ENCODE measurements around the gene TRAPPC2L.

The TRAPPC2L gene

DNA sequence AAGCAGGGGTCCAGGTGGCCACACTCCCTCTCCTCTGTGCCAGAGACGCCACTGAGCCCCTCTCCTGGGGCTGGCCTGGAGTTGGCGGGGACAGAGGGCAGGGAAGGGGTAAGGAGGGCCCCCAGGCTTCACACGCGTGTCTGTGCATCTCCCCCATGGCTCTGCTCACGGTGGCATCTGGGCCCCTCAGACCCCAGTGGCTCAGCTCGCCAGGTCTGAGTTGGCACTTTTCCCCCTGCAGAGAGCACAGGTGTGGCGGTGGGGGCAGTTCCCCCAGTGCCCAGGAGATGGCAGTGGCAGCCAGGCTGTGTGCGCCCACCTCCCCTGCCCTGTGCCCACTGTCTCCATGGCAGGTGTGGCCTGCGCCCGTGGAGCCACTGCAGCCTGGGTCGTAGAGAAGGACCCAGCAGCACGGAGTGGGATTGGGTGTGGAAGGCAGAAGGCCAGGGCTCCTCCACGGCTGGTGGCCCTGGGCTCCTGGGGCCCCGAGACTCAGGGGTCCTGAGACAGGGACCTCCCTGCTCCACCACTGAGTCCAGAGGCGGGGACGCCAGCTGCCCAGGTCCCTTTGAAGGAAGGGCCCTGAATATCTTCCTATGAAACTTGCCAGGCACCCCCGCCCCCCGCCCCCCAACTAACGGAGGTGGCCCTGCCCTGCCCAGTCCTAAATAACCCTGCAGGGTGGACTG, 40.9 kb upstream of the TRAPPC2L start:
- Histone ChIP-seq H3K14ac (ENCODE audit: low read length) (no peak overlapping the region), H2AK5ac (ENCODE audit: low read length) (no peak overlapping the region), H3K4me3 (ENCODE audit: low read depth, low read length) (no peak overlapping the region), H4K91ac (ENCODE audit: low read depth, low read length) (no peak overlapping the region), H3K18ac (ENCODE audit: low read length) (no peak overlapping the region), H2BK5ac (ENCODE audit: low read depth, low read length, poor library complexity) (no peak overlapping the region), H3K4me2 (ENCODE audit: low read length) (no peak overlapping the region), H3K79me2 (ENCODE audit: control insufficient read depth, insufficient read depth, low read length, poor library complexity) (peaks cover 8% of the 10 kb centered on the region), H3K79me1 (ENCODE audit: low read length) (peaks cover 13% of the 10 kb centered on the region), H3K23ac (ENCODE audit: low read length) (no peak overlapping the region), H3K27me3 (ENCODE audit: insufficient read depth, low read length) (no peaks in the 10 kb centered on the region), H3K4ac (ENCODE audit: low read depth, low read length) (no peak overlapping the region), H4K8ac (ENCODE audit: low read depth, low read length) (no peak overlapping the region), H3K4me1 (ENCODE audit: control insufficient read depth in 1 of 2, insufficient read depth in 2 of 2, low read length in 2 of 2) (peaks cover 1 to 9% of the 10 kb centered on the region in 2 experiments), H3K9ac (ENCODE audit: low read length) (no peak overlapping the region), H4K12ac (ENCODE audit: low read depth, low read length) (no peak overlapping the region), H2AFZ (ENCODE audit: insufficient read depth, low read length, poor library complexity) (no peak overlapping the region), H3K27ac (ENCODE audit: low read depth, low read length) (no peak overlapping the region), H2BK120ac (ENCODE audit: insufficient read depth, low read length, poor library complexity) (no peak overlapping the region), H3K36me3 (ENCODE audit: control insufficient read depth in 1 of 2, insufficient read depth in 2 of 2, low read length in 2 of 2) (peaks cover 7 to 8% of the 10 kb centered on the region in 2 experiments), H3K9me3 (ENCODE audit: insufficient read depth, low read depth, low read length) (peaks cover 2% of the 10 kb centered on the region), H2BK12ac (ENCODE audit: low read length) (no peak overlapping the region)
- WGBS (ENCODE audit: extremely low coverage, insufficient coverage, insufficient read length), result no CpG with 5 or more reads among the region's 19 CpGs
- DNase-seq, result peak in 1 of 2 donors; percentile 33

DNA sequence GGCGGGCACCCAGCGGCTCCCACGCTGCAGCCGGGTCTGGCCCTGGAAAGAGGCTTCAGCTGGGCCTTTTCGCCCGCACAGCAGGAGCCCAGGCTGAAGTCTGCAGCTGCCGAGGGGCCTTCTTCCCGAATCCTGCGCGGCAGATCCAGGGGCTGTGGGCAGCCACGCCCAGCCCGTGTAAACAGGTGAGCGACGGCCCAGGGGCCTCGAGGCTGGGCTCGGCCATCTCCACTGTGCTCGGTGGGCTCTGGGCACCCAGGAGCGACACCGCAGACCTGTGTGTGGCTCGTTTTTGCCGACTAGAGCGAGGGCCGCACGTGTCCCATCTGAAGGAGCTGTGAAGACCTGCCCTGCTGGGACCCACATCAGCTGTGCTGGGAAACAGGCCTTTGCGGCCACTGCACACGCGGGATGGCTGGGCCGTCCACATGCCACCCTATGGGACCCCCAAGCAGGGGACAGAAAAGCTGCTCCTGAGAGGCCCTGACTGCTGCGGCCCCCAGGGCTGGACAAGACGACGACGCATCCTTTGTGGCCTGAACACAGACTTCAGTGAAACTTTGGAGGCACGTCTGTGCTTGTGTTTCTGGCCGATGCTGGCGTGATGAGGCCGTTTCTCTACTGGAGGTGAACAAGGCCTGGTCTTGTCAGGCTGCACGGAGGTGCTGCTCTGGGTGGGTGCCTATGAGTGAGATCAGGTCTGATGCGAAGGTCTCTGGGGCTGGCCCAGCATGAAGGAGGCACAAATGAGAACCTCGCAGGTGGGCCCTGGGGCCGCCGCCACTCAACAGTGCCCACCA, 40.0 kb upstream of the TRAPPC2L start:
- no peak for DNase-seq
- Histone ChIP-seq H2AK5ac (ENCODE audit: low read length) (no peak overlapping the region), H3K79me1 (ENCODE audit: low read length) (peaks cover 6% of the 10 kb centered on the region), H2BK12ac (ENCODE audit: low read length) (no peak overlapping the region), H3K18ac (ENCODE audit: low read length) (no peak overlapping the region), H2BK5ac (ENCODE audit: low read depth, low read length, poor library complexity) (no peak overlapping the region), H2AFZ (ENCODE audit: insufficient read depth, low read length, poor library complexity) (no peak overlapping the region), H3K4me1 (ENCODE audit: control insufficient read depth in 1 of 2, insufficient read depth in 2 of 2, low read length in 2 of 2) (peaks cover 0 to 5% of the 10 kb centered on the region in 2 experiments), H4K8ac (ENCODE audit: low read depth, low read length) (no peak overlapping the region), H3K23ac (ENCODE audit: low read length) (no peak overlapping the region), H3K4me2 (ENCODE audit: low read length) (no peak overlapping the region), H3K9me3 (ENCODE audit: insufficient read depth, low read depth, low read length) (peaks cover 2% of the 10 kb centered on the region), H3K14ac (ENCODE audit: low read length) (no peak overlapping the region), H3K27ac (ENCODE audit: low read depth, low read length) (no peak overlapping the region), H3K27me3 (ENCODE audit: insufficient read depth, low read length) (no peaks in the 10 kb centered on the region), H3K79me2 (ENCODE audit: control insufficient read depth, insufficient read depth, low read length, poor library complexity) (peaks cover 3% of the 10 kb centered on the region), H4K12ac (ENCODE audit: low read depth, low read length) (no peak overlapping the region), H4K91ac (ENCODE audit: low read depth, low read length) (no peak overlapping the region), H2BK120ac (ENCODE audit: insufficient read depth, low read length, poor library complexity) (no peak overlapping the region), H3K4ac (ENCODE audit: low read depth, low read length) (no peak overlapping the region), H3K4me3 (ENCODE audit: low read depth, low read length) (no peak overlapping the region), H3K36me3 (ENCODE audit: control insufficient read depth in 1 of 2, insufficient read depth in 2 of 2, low read length in 2 of 2) (peaks cover 13 to 16% of the 10 kb centered on the region in 2 experiments), H3K9ac (ENCODE audit: low read length) (no peak overlapping the region)
- WGBS (ENCODE audit: extremely low coverage, insufficient coverage, insufficient read length), result no CpG with 5 or more reads among the region's 41 CpGs

DNA sequence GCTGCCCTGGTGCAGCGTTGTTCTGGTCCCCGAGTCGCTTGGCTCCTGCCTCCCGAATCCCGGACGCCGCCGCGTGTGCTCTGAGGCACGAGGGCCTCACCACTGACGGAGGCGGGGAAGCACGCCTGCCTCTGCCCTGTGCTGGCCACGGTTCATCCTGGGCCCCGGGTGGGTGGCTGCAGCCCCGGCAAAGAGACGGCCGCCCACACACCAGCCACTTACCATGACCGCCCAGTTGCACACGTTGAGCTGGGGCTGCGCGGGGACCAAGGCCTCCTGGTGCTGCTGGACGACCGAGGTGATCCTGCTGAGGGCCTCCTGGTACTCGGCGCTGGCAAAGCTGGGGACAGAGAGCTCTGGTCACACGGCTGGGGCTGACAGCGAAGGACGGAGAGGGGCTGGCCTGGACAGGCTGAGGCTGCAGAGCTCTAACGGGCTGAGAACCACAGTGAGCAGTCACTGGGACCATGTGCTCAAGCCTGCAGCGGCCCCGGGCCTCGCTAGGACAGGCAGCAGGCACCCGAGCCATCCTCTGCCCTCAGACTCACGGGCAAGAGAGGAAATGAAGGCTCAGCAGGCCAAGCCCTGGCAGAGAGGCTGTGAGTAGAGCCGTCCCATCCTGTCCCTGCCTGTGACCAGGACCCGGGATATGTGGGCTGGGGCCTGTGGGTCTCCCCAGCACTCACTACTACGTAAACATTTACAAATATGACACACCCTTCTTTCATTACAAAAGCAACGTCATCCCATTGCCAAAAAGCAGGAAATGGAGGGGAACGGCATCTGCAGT, 38.9 kb upstream of the TRAPPC2L start:
- DNase-seq, result peak in 1 of 2 donors; percentile 4
- H4K12ac ChIP-seq (ENCODE audit: low read depth, low read length), result no peak overlapping the region
- no peak overlapping the region for H2BK120ac ChIP-seq (ENCODE audit: insufficient read depth, low read length, poor library complexity)
- H3K79me1 ChIP-seq (ENCODE audit: low read length), result no peaks in the 10 kb centered on the region
- no peak overlapping the region for H3K18ac ChIP-seq (ENCODE audit: low read length)
- H2AFZ ChIP-seq (ENCODE audit: insufficient read depth, low read length, poor library complexity), result no peak overlapping the region
- no peak overlapping the region for H3K23ac ChIP-seq (ENCODE audit: low read length)
- H3K14ac ChIP-seq (ENCODE audit: low read length), result no peak overlapping the region
- no peak overlapping the region for H3K9ac ChIP-seq (ENCODE audit: low read length)
- H3K27me3 ChIP-seq (ENCODE audit: insufficient read depth, low read length), result no peaks in the 10 kb centered on the region
- H3K27ac ChIP-seq (ENCODE audit: low read depth, low read length), result no peak overlapping the region
- H3K4me2 ChIP-seq (ENCODE audit: low read length), result no peak overlapping the region
- H3K4ac ChIP-seq (ENCODE audit: low read depth, low read length), result no peak overlapping the region
- H2BK12ac ChIP-seq (ENCODE audit: low read length), result no peak overlapping the region
- WGBS (ENCODE audit: extremely low coverage, insufficient coverage, insufficient read length), result no CpG with 5 or more reads among the region's 40 CpGs
- H3K4me3 ChIP-seq (ENCODE audit: low read depth, low read length), result no peak overlapping the region
- peaks cover 24 to 26% of the 10 kb centered on the region in 2 experiments for H3K36me3 ChIP-seq (ENCODE audit: control insufficient read depth in 1 of 2, insufficient read depth in 2 of 2, low read length in 2 of 2)
- H4K91ac ChIP-seq (ENCODE audit: low read depth, low read length), result no peak overlapping the region
- H3K4me1 ChIP-seq (ENCODE audit: control insufficient read depth in 1 of 2, insufficient read depth in 2 of 2, low read length in 2 of 2), result no peaks in the 10 kb centered on the region
- H4K8ac ChIP-seq (ENCODE audit: low read depth, low read length), result no peak overlapping the region
- H3K9me3 ChIP-seq (ENCODE audit: insufficient read depth, low read depth, low read length), result no peaks in the 10 kb centered on the region
- H2BK5ac ChIP-seq (ENCODE audit: low read depth, low read length, poor library complexity), result no peak overlapping the region
- no peak overlapping the region for H2AK5ac ChIP-seq (ENCODE audit: low read length)
- no peaks in the 10 kb centered on the region for H3K79me2 ChIP-seq (ENCODE audit: control insufficient read depth, insufficient read depth, low read length, poor library complexity)

DNA sequence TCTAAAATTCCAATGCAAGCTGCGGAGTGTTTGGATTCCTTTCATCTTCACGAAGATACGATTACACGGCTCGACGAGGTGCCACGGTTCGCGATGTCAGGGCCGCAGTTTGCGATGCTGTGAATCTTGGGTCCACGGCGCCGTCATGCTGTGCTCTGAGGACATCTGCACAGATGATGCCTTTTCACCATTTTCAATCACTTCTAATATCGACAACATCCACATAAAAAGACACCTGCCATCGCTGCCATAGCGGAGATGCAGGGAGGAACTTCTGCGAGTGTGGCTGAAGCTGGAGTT, 38.4 kb upstream of the TRAPPC2L start:
- WGBS (ENCODE audit: extremely low coverage, insufficient coverage, insufficient read length), result no CpG with 5 or more reads among the region's 18 CpGs
- DNase-seq, result no peak
- H3K14ac ChIP-seq (ENCODE audit: low read length), result no peak overlapping the region

More for the DNA sequence above, 38.4 kb upstream of the TRAPPC2L start:
- Histone ChIP-seq H3K36me3 (ENCODE audit: control insufficient read depth in 1 of 2, insufficient read depth in 2 of 2, low read length in 2 of 2) (peaks cover 24 to 26% of the 10 kb centered on the region in 2 experiments), H3K23ac (ENCODE audit: low read length) (no peak overlapping the region), H3K27me3 (ENCODE audit: insufficient read depth, low read length) (no peaks in the 10 kb centered on the region), H3K9me3 (ENCODE audit: insufficient read depth, low read depth, low read length) (no peaks in the 10 kb centered on the region), H3K27ac (ENCODE audit: low read depth, low read length) (no peak overlapping the region), H2BK120ac (ENCODE audit: insufficient read depth, low read length, poor library complexity) (no peak overlapping the region), H3K79me1 (ENCODE audit: low read length) (no peaks in the 10 kb centered on the region), H2BK5ac (ENCODE audit: low read depth, low read length, poor library complexity) (no peak overlapping the region), H3K18ac (ENCODE audit: low read length) (no peak overlapping the region), H2BK12ac (ENCODE audit: low read length) (no peak overlapping the region), H3K4ac (ENCODE audit: low read depth, low read length) (no peak overlapping the region), H2AFZ (ENCODE audit: insufficient read depth, low read length, poor library complexity) (no peak overlapping the region), H3K4me3 (ENCODE audit: low read depth, low read length) (peak overlapping the region; percentile 33), H3K9ac (ENCODE audit: low read length) (no peak overlapping the region), H3K4me1 (ENCODE audit: control insufficient read depth in 1 of 2, insufficient read depth in 2 of 2, low read length in 2 of 2) (no peaks in the 10 kb centered on the region), H3K79me2 (ENCODE audit: control insufficient read depth, insufficient read depth, low read length, poor library complexity) (no peaks in the 10 kb centered on the region), H2AK5ac (ENCODE audit: low read length) (no peak overlapping the region), H4K8ac (ENCODE audit: low read depth, low read length) (no peak overlapping the region), H4K12ac (ENCODE audit: low read depth, low read length) (no peak overlapping the region), H4K91ac (ENCODE audit: low read depth, low read length) (no peak overlapping the region), H3K4me2 (ENCODE audit: low read length) (no peak overlapping the region)
